ENCODE data around the gene IRAK4. TPM values are rescaled to one million over a fixed set of nuclear protein-coding genes. Genes with fewer than 3 reads are reported as not detected.
A peak's percentile ranks its signal among the peaks of the same experiment; 100 is the strongest.

IRAK4 gene
- total and polyA plus RNA-seq, 2 donors (not counting 3 experiments of a cell fraction or from before 2014, with no cell fraction given), result 10.8 to 13.1 TPM

DNA sequence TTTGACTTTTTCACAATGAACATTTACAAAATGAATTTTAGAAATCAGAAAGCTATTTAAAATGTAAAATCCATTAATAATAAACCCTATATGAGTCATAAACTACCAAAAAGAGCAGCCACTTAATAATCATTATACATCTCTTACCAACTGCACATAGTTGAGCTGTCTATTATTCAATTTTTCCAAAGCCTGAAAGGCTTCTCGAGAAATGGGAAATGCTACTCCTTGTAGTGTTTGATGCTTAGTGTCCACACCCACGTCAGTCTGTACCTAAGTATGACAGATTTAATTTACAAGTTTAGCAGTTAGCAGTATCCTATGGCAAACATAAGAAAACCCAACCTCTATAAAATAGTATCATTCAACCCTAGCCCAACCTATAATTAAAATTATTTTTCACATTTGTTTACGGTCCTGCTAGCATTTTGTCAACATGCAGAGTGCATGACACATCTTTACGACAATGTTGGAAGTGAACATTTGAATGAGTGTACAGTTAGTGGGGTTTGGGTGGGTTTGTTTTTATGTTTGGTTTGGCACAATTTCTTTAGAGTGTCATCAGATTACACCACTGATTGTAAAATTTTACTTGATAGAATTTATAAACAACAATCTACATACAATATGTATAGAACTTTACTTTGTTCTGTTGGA lies 38.9 kb downstream of the IRAK4 start:
- TF ChIP-seq, protein P1, sequence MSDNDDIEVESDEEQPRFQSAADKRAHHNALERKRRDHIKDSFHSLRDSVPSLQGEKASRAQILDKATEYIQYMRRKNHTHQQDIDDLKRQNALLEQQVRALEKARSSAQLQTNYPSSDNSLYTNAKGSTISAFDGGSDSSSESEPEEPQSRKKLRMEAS (IDR thresholded peaks at IDR 0.05; ENCODE audit: insufficient read depth, insufficient read length), result no peak
- TF ChIP-seq POLR2A (IDR thresholded peaks at IDR 0.05; ENCODE audit: low read depth, low read length) (no peak), MYC (IDR thresholded peaks at IDR 0.05; ENCODE audit: low read depth, low read length) (no peak)

DNA sequence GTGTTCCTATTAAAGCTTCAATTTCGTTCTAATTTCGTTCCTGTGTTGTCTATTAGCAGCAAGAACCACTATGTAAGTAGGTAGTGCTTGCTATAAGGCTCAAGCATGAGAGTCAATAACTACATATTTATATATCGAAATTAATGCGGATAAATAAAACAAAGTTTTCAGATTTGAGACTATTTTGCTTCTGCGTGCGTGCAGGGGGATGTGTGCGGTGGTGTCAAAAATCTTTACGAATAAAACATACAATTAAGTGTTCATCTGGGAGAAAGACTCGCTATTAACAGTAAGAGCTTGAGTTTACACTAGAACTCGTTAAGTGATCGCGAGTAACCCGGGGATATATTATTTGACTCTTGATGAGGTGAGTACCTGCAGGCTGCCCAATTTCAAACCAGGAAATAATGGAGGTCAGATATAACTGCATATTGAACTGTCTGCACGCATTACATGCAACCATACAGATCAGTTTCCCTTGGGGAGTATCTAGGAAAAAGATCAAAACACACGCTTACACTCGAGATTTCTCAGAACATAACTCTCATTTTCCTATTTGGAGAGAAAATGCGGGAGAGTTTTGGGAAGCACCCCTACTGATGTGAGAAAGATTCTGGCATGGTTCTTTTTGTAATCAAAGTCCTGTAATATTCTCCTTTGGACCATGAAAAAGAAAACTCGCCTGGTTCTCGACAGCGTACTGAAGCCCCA lies 46.6 kb downstream of the IRAK4 start:
- TF ChIP-seq EZH2 (IDR thresholded peaks at IDR 0.05; ENCODE audit: borderline replicate concordance, low read depth, low read length, severe bottlenecking), result no peak
- TF ChIP-seq, protein P1 (IDR thresholded peaks at IDR 0.05; ENCODE audit: insufficient read depth, insufficient read length), result no peak
- no peak for TF ChIP-seq POLR2AphosphoS5 (IDR thresholded peaks at IDR 0.05; ENCODE audit: insufficient read depth, low read depth, low read length)
- TF ChIP-seq MYC (IDR thresholded peaks at IDR 0.05; ENCODE audit: low read depth, low read length), result no peak
- no peak for TF ChIP-seq JUN (IDR thresholded peaks at IDR 0.05; ENCODE audit: borderline replicate concordance, insufficient read depth, insufficient read length, low read depth)
- TF ChIP-seq CTCF (IDR thresholded peaks at IDR 0.05; ENCODE audit: extremely low read depth in 1 of 2, insufficient read depth in 1 of 2, low read depth in 1 of 2, low read length in 2 of 2), result no peak
- no peak for TF ChIP-seq POLR2A (IDR thresholded peaks at IDR 0.05; ENCODE audit: low read depth, low read length)
- no peak for TF ChIP-seq GATA2 (IDR thresholded peaks at IDR 0.05; ENCODE audit: insufficient read depth, insufficient read length, low read depth, low read length)
- no peak for TF ChIP-seq FOS (IDR thresholded peaks at IDR 0.05; ENCODE audit: borderline replicate concordance, insufficient read depth, low read length)
- Histone ChIP-seq H3K79me2 (ENCODE audit: control insufficient read depth, insufficient read depth, low read length) (peaks cover 28% of the 10 kb centered on the region), H3K9ac (replicated peaks; ENCODE audit: extremely low read depth, insufficient read depth, low read length) (peak overlapping the region; percentile 97), H3K9me1 (replicated peaks; ENCODE audit: control insufficient read depth, extremely low read depth, insufficient read depth, low read length) (no peaks in the 10 kb centered on the region), H3K4me1 (ENCODE audit: control insufficient read depth, extremely low read depth, insufficient read depth, low read length) (peaks cover 13% of the 10 kb centered on the region), H3K4me3 (replicated peaks in 1 of 3; ENCODE audit: insufficient read depth in 1 of 3, low read depth in 1 of 3, low read length in 3 of 3) (peak overlapping the region; percentile 70 to 93 (median 74)), H3K36me3 (ENCODE audit: control insufficient read depth in 2 of 2, extremely low read depth in 1 of 2, insufficient read depth in 2 of 2, low read length in 2 of 2) (peaks cover 0 to 6% of the 10 kb centered on the region in 2 experiments), H3K27me3 (ENCODE audit: control insufficient read depth in 2 of 2, insufficient read depth in 2 of 2, low read length in 2 of 2) (peaks cover 3% of the 10 kb centered on the region in 2 experiments), H3K27ac (ENCODE audit: insufficient read depth, low read depth, low read length) (peak overlapping the region; percentile 89), H3K9me3 (replicated peaks; ENCODE audit: control insufficient read depth, insufficient read depth, low read length) (no peaks in the 10 kb centered on the region), H4K20me1 (replicated peaks; ENCODE audit: control insufficient read depth, extremely low read depth, insufficient read depth, low read length) (no peaks in the 10 kb centered on the region), H2AFZ (ENCODE audit: low read depth, low read length) (peak overlapping the region; percentile 42), H3K4me2 (ENCODE audit: insufficient read depth, low read length) (peak overlapping the region; percentile 92)
- DNase-seq (ENCODE audit: low read depth, low spot score) (no peak), FAIRE-seq (peak; percentile 8)
- dilution Hi-C loops (cut with MboI; ENCODE audit: extremely low pct_ligation_motif_present, low sequenced_read_pairs) (no loop called here), intact Hi-C loops (cut with micrococcal nuclease) (no loop called here)
- CTCF ChIA-PET, result interaction anchor here (0.6 to 2.6 kb wide), 13 partner anchors 8 to 361 kb away, joined by 3 to 22 read pairs (median 5); partner anchors contain the start of genes IRAK4, PUS7L and TMEM117
- POLR2A ChIA-PET, result interaction anchor here (0.6 to 1.8 kb wide), 2 partner anchors 19 to 46 kb away, joined by 4 to 7 read pairs; partner anchors contain the start of genes IRAK4 and PUS7L
- TSS peak; percentile 43 for BruUV-seq (replicated peaks)

More for the DNA sequence above, 38.9 kb downstream of the IRAK4 start:
- dilution Hi-C loops (cut with MboI; ENCODE audit: extremely low pct_ligation_motif_present, low sequenced_read_pairs) (no loop called here), intact Hi-C loops (cut with micrococcal nuclease) (no loop called here)
- BruUV-seq (replicated peaks), result no TSS peak
- no peak overlapping the region for H2AFZ ChIP-seq (ENCODE audit: low read depth, low read length)
- H3K9me3 ChIP-seq (replicated peaks; ENCODE audit: control insufficient read depth, insufficient read depth, low read length), result no peaks in the 10 kb centered on the region
- H3K9me1 ChIP-seq (replicated peaks; ENCODE audit: control insufficient read depth, extremely low read depth, insufficient read depth, low read length), result no peaks in the 10 kb centered on the region
- H3K27me3 ChIP-seq (ENCODE audit: control insufficient read depth in 2 of 2, insufficient read depth in 2 of 2, low read length in 2 of 2), result no peaks in the 10 kb centered on the region
- no peak overlapping the region for H3K4me3 ChIP-seq (replicated peaks in 1 of 3; ENCODE audit: insufficient read depth in 1 of 3, low read depth in 1 of 3, low read length in 3 of 3)
- H3K4me1 ChIP-seq (ENCODE audit: control insufficient read depth, extremely low read depth, insufficient read depth, low read length), result no peaks in the 10 kb centered on the region
- CTCF ChIA-PET, result interaction anchor here (1.0 to 2.0 kb wide), 2 partner anchors 9 to 20 kb away, joined by 3 to 9 read pairs; partner anchors contain the start of gene TWF1
- DNase-seq (ENCODE audit: low read depth, low spot score), result no peak
- H3K79me2 ChIP-seq (ENCODE audit: control insufficient read depth, insufficient read depth, low read length), result no peaks in the 10 kb centered on the region
- H3K36me3 ChIP-seq (ENCODE audit: control insufficient read depth in 2 of 2, extremely low read depth in 1 of 2, insufficient read depth in 2 of 2, low read length in 2 of 2), result peaks cover 7 to 22% of the 10 kb centered on the region in 2 experiments
- FAIRE-seq, result no peak
- POLR2A ChIA-PET, result no interaction called here
- H3K27ac ChIP-seq (ENCODE audit: insufficient read depth, low read depth, low read length), result no peak overlapping the region
- no peaks in the 10 kb centered on the region for H4K20me1 ChIP-seq (replicated peaks; ENCODE audit: control insufficient read depth, extremely low read depth, insufficient read depth, low read length)
- H3K9ac ChIP-seq (replicated peaks; ENCODE audit: extremely low read depth, insufficient read depth, low read length), result no peak overlapping the region
- H3K4me2 ChIP-seq (ENCODE audit: insufficient read depth, low read length), result no peak overlapping the region
